ENCODE data around the gene TMEM184B. TPM values are rescaled to one million over a fixed set of nuclear protein-coding genes. Genes with fewer than 3 reads are reported as not detected.

The TMEM184B gene
- total RNA-seq, 1 donor from 2014 or later = 81.0 TPM

- no peak for DNase-seq
- Mint-ChIP-seq H3K4me1 (ENCODE audit: low read depth, unreplicated experiment) (peaks cover 3% of the 10 kb centered on the region), H3K27ac (ENCODE audit: unreplicated experiment) (no peak overlapping the region), H3K9me3 (ENCODE audit: unreplicated experiment) (peaks cover 2% of the 10 kb centered on the region), H3K4me3 (ENCODE audit: unreplicated experiment) (no peak overlapping the region), H3K36me3 (ENCODE audit: unreplicated experiment) (no peaks in the 10 kb centered on the region), H3K27me3 (ENCODE audit: unreplicated experiment) (peaks cover 7% of the 10 kb centered on the region)
- TF ChIP-seq CTCF (IDR thresholded peaks at IDR 0.05; ENCODE audit: partially characterized antibody, unreplicated experiment) = no peak
Observed at GRCh38 chr22:38176170-38176741, 96.6 kb downstream of the TMEM184B start.

GRCh38 chr22:38175206-38176118, 97.3 kb downstream of the TMEM184B start:
- peaks cover 3% of the 10 kb centered on the region for H3K4me1 Mint-ChIP-seq (ENCODE audit: low read depth, unreplicated experiment)
- peaks cover 7% of the 10 kb centered on the region for H3K27me3 Mint-ChIP-seq (ENCODE audit: unreplicated experiment)
- no peak overlapping the region for H3K4me3 Mint-ChIP-seq (ENCODE audit: unreplicated experiment)
- H3K9me3 Mint-ChIP-seq (ENCODE audit: unreplicated experiment) = peaks cover 2% of the 10 kb centered on the region
- no peak for TF ChIP-seq CTCF (IDR thresholded peaks at IDR 0.05; ENCODE audit: partially characterized antibody, unreplicated experiment)
- DNase-seq = no peak
- H3K36me3 Mint-ChIP-seq (ENCODE audit: unreplicated experiment) = no peaks in the 10 kb centered on the region
- H3K27ac Mint-ChIP-seq (ENCODE audit: unreplicated experiment) = no peak overlapping the region

GRCh38 chr22:38174626-38175025, 98.2 kb downstream of the TMEM184B start:
- H3K9me3 Mint-ChIP-seq (ENCODE audit: unreplicated experiment) = peaks cover 2% of the 10 kb centered on the region
- DNase-seq = no peak
- H3K4me1 Mint-ChIP-seq (ENCODE audit: low read depth, unreplicated experiment) = peaks cover 3% of the 10 kb centered on the region
- H3K36me3 Mint-ChIP-seq (ENCODE audit: unreplicated experiment) = no peaks in the 10 kb centered on the region
- H3K27me3 Mint-ChIP-seq (ENCODE audit: unreplicated experiment) = peaks cover 7% of the 10 kb centered on the region
- no peak overlapping the region for H3K4me3 Mint-ChIP-seq (ENCODE audit: unreplicated experiment)
- H3K27ac Mint-ChIP-seq (ENCODE audit: unreplicated experiment) = no peak overlapping the region
- TF ChIP-seq CTCF (IDR thresholded peaks at IDR 0.05; ENCODE audit: partially characterized antibody, unreplicated experiment) = no peak

- Mint-ChIP-seq H3K27me3 (ENCODE audit: unreplicated experiment) (peaks cover 7% of the 10 kb centered on the region), H3K36me3 (ENCODE audit: unreplicated experiment) (no peaks in the 10 kb centered on the region), H3K9me3 (ENCODE audit: unreplicated experiment) (no peaks in the 10 kb centered on the region), H3K4me1 (ENCODE audit: low read depth, unreplicated experiment) (peaks cover 3% of the 10 kb centered on the region), H3K27ac (ENCODE audit: unreplicated experiment) (no peak overlapping the region), H3K4me3 (ENCODE audit: unreplicated experiment) (no peak overlapping the region)
- no peak for TF ChIP-seq CTCF (IDR thresholded peaks at IDR 0.05; ENCODE audit: partially characterized antibody, unreplicated experiment)
- DNase-seq = no peak
Observed at GRCh38 chr22:38173641-38173906, 99.2 kb downstream of the TMEM184B start.

All from glutamatergic neuron (in vitro differentiated cells).